D721Med (cell line): ENCODE data around the gene MCF2L2.

Source experiments
- DNase-seq: peaks from one replicate; pipeline ENCODE4 v3.0.0; 2011; ENCODE audit warnings: low spot score; ENCODE audit not compliant: insufficient read length
- FAIRE-seq: peaks from 2 replicates; lab custom pipeline; 2011; peaks lifted over from hg19 to GRCh38; lab: Jason Lieb, UNC
- CTCF ChIP-seq: IDR thresholded peaks from 2 replicates; pipeline ENCODE4 v1.5.1; 2012; ENCODE audit warnings: mild to moderate bottlenecking, control low read depth; ENCODE audit not compliant: insufficient read depth; ENCODE audit errors: missing control alignments

The MCF2L2 gene

GRCh38 chr3:183369117-183369516, 59.3 kb downstream of the MCF2L2 start:
- DNase-seq (no peak), FAIRE-seq (no peak)
- TF ChIP-seq CTCF: no peak

- TF ChIP-seq CTCF: no peak
- DNase-seq: no peak
- FAIRE-seq: no peak
Observed at GRCh38 chr3:183360971-183361624, 67.3 kb downstream of the MCF2L2 start.

- FAIRE-seq: no peak
- TF ChIP-seq CTCF: no peak
- DNase-seq: no peak
Observed at GRCh38 chr3:183359036-183359435, 69.4 kb downstream of the MCF2L2 start.

- DNase-seq (no peak), FAIRE-seq (no peak)
- TF ChIP-seq CTCF: no peak
Observed at GRCh38 chr3:183357564-183358079, 70.8 kb downstream of the MCF2L2 start.

- FAIRE-seq (no peak), DNase-seq (no peak)
- no peak for TF ChIP-seq CTCF
Observed at GRCh38 chr3:183356920-183357319, 71.5 kb downstream of the MCF2L2 start.

- no peak for FAIRE-seq
- TF ChIP-seq CTCF: no peak
Observed at GRCh38 chr3:183354874-183355273, 73.5 kb downstream of the MCF2L2 start.

GRCh38 chr3:183354325-183354831, 74.0 kb downstream of the MCF2L2 start:
- no peak for DNase-seq
- no peak for FAIRE-seq
- no peak for TF ChIP-seq CTCF

More at GRCh38 chr3:183354874-183355273, 73.5 kb downstream of the MCF2L2 start:
- no peak for DNase-seq
